ENCODE results near the gene RABGEF1.

RABGEF1 gene

GRCh38 chr7:66743920-66744319 lies 3.4 kb downstream of the RABGEF1 start (continued):
- no peak for TF ChIP-seq PATZ1 (CRISPR knock-in tag; IDR thresholded peaks at IDR 0.05; ENCODE audit: borderline replicate concordance)
- TF ChIP-seq TOX (CRISPR knock-in tag; IDR thresholded peaks at IDR 0.05; ENCODE audit: borderline replicate concordance), result no peak

GRCh38 chr7:66747385-66747784 lies 6.9 kb downstream of the RABGEF1 start:
- TF ChIP-seq CSDC2 (CRISPR knock-in tag; IDR thresholded peaks at IDR 0.05) (no peak), SNAI2 (CRISPR knock-in tag; IDR thresholded peaks at IDR 0.05) (no peak), PPARA (CRISPR knock-in tag; IDR thresholded peaks at IDR 0.05; ENCODE audit: borderline replicate concordance) (no peak), ZNF8 (CRISPR knock-in tag; IDR thresholded peaks at IDR 0.05) (no peak), TSHZ2 (CRISPR knock-in tag; IDR thresholded peaks at IDR 0.05) (no peak), ZC3H10 (CRISPR knock-in tag; IDR thresholded peaks at IDR 0.05) (no peak), CSRNP3 (CRISPR knock-in tag; IDR thresholded peaks at IDR 0.05) (no peak), POU6F1 (CRISPR knock-in tag; IDR thresholded peaks at IDR 0.05; ENCODE audit: borderline replicate concordance, low read depth) (no peak), ARNTL (CRISPR knock-in tag; IDR thresholded peaks at IDR 0.05; ENCODE audit: borderline replicate concordance, low read depth) (no peak), ISL1 (CRISPR knock-in tag; IDR thresholded peaks at IDR 0.05) (no peak), OSR1 (CRISPR knock-in tag; IDR thresholded peaks at IDR 0.05) (no peak)
- ATAC-seq, result no peak

GRCh38 chr7:66747881-66748511 lies 7.5 kb downstream of the RABGEF1 start:
- TF ChIP-seq ZFP3 (CRISPR knock-in tag; IDR thresholded peaks at IDR 0.05) (no peak), TCF4 (CRISPR knock-in tag; IDR thresholded peaks at IDR 0.05; ENCODE audit: borderline replicate concordance) (peak; percentile 58; the same call in 1 of the 2 replicates), ZNF8 (CRISPR knock-in tag; IDR thresholded peaks at IDR 0.05) (no peak), PPARA (CRISPR knock-in tag; IDR thresholded peaks at IDR 0.05; ENCODE audit: borderline replicate concordance) (no peak), ISL1 (CRISPR knock-in tag; IDR thresholded peaks at IDR 0.05) (peak; percentile 68), TOX (CRISPR knock-in tag; IDR thresholded peaks at IDR 0.05; ENCODE audit: borderline replicate concordance) (no peak)
- ATAC-seq, result peak; percentile 78

GRCh38 chr7:66748791-66749190 lies 8.3 kb downstream of the RABGEF1 start:
- no peak for TF ChIP-seq POU6F1 (CRISPR knock-in tag; IDR thresholded peaks at IDR 0.05; ENCODE audit: borderline replicate concordance, low read depth)
- peak; percentile 9; the same call in 2 of the 3 replicates for ATAC-seq

GRCh38 chr7:66751945-66752344 lies 11.4 kb downstream of the RABGEF1 start:
- no peak for ATAC-seq
- no peak for TF ChIP-seq ZFP3 (CRISPR knock-in tag; IDR thresholded peaks at IDR 0.05)
- TF ChIP-seq ARNTL (CRISPR knock-in tag; IDR thresholded peaks at IDR 0.05; ENCODE audit: borderline replicate concordance, low read depth), result no peak
- no peak for TF ChIP-seq TCF4 (CRISPR knock-in tag; IDR thresholded peaks at IDR 0.05; ENCODE audit: borderline replicate concordance)
- TF ChIP-seq ISL1 (CRISPR knock-in tag; IDR thresholded peaks at IDR 0.05), result no peak
- no peak for TF ChIP-seq CSDC2 (CRISPR knock-in tag; IDR thresholded peaks at IDR 0.05)
- TF ChIP-seq RARB (CRISPR knock-in tag; IDR thresholded peaks at IDR 0.05), result no peak
- no peak for TF ChIP-seq ZFP30 (CRISPR knock-in tag; IDR thresholded peaks at IDR 0.05)
- TF ChIP-seq TOX (CRISPR knock-in tag; IDR thresholded peaks at IDR 0.05; ENCODE audit: borderline replicate concordance), result no peak
- no peak for TF ChIP-seq ZC3H10 (CRISPR knock-in tag; IDR thresholded peaks at IDR 0.05)
- no peak for TF ChIP-seq TSHZ2 (CRISPR knock-in tag; IDR thresholded peaks at IDR 0.05)
- no peak for TF ChIP-seq ESRRG (CRISPR knock-in tag; IDR thresholded peaks at IDR 0.05)
- TF ChIP-seq CREB5 (CRISPR knock-in tag; IDR thresholded peaks at IDR 0.05; ENCODE audit: low read depth), result no peak
